H1 (cell line): ENCODE measurements around the gene NQO2. TPM values are rescaled to one million over a fixed set of nuclear protein-coding genes. Genes with fewer than 3 reads are reported as not detected.

Source experiments
- EZH2 ChIP-seq: fragments of 200-600 bp; sonication (generic); IDR thresholded peaks from 2 replicates; pipeline ENCODE4 v1.7.1; 2012; ENCODE audit warnings: low read depth, mild to moderate bottlenecking, moderate library complexity, low read length, inconsistent platforms; ENCODE audit not compliant: severe bottlenecking
- KDM1A ChIP-seq: fragments of 200-600, 300-600 bp; sonication (generic); IDR thresholded peaks from 2 replicates; pipeline ENCODE4 v1.7.1; 2016; ENCODE audit warnings: mild to moderate bottlenecking, low read length, borderline replicate concordance
- NANOG ChIP-seq: IDR thresholded peaks from 2 replicates; pipeline ENCODE4 v1.6.1; 2011; ENCODE audit warnings: low read length, low read depth, mild to moderate bottlenecking, inconsistent platforms; ENCODE audit not compliant: insufficient read depth, poor library complexity, severe bottlenecking
- POU5F1 ChIP-seq: IDR thresholded peaks from 2 replicates; pipeline ENCODE4 v1.6.1; 2011; ENCODE audit warnings: low read depth, mild to moderate bottlenecking, low read length, moderate library complexity
- RXRA ChIP-seq: IDR thresholded peaks from 2 replicates; pipeline ENCODE4 v1.6.1; 2011; ENCODE audit warnings: low read depth, mild to moderate bottlenecking, low read length, moderate library complexity; ENCODE audit not compliant: insufficient read depth
- polyA plus RNA-seq, 7 experiments: library from polyadenylated mRNA; depleted of rRNA in 3 of 7; stranded (reverse) in 5 of 7; unstranded in 2 of 7; fragments of >200 nt in 5 of 7; fragments of 200-250 nt in 2 of 7; gene quantifications; 1 replicate in 5 of 7; 2 replicates in 1 of 7; 4 replicates in 1 of 7; pipeline versions ENCODE4 v1.2.1 to v1.2.3, GENCODE V29; 2011 to 2013; ENCODE audit warnings: missing spikeins in 2 of 7, mixed read lengths in 2 of 7
- total RNA-seq: library from RNA; stranded (reverse); fragmentation: NEBNext Ultra II Directional; extraction: Animal tissue kit (Norgen Biotek cat#: 25700); gene quantifications from 2 replicates; pipeline ENCODE4 v1.2.1, GENCODE V29; 2021
- TF ChIP-seq, protein P1 (sequence below), 3 experiments: IDR thresholded peaks; 1 replicate in 2 of 3; 2 replicates in 1 of 3; pipeline versions ENCODE4 v1.5.1 to v1.6.1; 2011; ENCODE audit warnings: low read length in 3 of 3, mild to moderate bottlenecking in 3 of 3, inconsistent platforms in 2 of 3, low read depth in 1 of 3, moderate library complexity in 1 of 3; ENCODE audit not compliant: insufficient read depth in 1 of 3; ENCODE audit errors: control extremely low read depth in 1 of 3

The NQO2 gene
- total and polyA plus RNA-seq, 2 of the 8 experiments (the other 6 are each of a cell fraction or from before 2014, with no cell fraction given), result 135 to 168 TPM

DNA sequence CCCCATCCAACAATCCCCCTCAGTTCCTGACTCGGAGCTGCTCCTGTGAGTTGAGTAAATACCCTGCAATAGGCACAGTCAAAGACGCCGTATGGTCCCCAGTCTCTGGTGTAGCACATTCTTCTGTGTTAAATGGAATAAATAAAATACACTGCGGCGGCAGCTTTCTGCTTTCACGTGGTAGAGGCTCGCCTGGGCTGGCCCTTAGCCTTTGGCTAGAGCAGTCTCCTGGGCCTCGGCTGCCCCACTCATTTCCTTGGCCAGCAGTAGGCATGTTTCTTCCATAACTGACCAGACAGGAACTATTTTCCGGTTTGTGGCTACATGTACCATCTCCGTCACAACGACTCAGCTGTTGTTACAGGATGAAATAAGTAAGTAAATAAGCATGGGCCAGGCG is 49.0 kb upstream of the NQO2 start (continued):
- TF ChIP-seq RXRA (no peak), EZH2 (no peak), NANOG (no peak), KDM1A (no peak), POU5F1 (no peak)
- TF ChIP-seq, protein P1, sequence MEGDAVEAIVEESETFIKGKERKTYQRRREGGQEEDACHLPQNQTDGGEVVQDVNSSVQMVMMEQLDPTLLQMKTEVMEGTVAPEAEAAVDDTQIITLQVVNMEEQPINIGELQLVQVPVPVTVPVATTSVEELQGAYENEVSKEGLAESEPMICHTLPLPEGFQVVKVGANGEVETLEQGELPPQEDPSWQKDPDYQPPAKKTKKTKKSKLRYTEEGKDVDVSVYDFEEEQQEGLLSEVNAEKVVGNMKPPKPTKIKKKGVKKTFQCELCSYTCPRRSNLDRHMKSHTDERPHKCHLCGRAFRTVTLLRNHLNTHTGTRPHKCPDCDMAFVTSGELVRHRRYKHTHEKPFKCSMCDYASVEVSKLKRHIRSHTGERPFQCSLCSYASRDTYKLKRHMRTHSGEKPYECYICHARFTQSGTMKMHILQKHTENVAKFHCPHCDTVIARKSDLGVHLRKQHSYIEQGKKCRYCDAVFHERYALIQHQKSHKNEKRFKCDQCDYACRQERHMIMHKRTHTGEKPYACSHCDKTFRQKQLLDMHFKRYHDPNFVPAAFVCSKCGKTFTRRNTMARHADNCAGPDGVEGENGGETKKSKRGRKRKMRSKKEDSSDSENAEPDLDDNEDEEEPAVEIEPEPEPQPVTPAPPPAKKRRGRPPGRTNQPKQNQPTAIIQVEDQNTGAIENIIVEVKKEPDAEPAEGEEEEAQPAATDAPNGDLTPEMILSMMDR (IDR thresholded peaks at IDR 0.05; ENCODE audit: control extremely low read depth in 1 of 3, insufficient read depth in 1 of 3, low read depth in 1 of 3, low read length in 3 of 3), result no peak
